ENCODE measurements around the gene ARHGEF40.

GRCh38 chr14:21133901-21134300 lies 63.8 kb downstream of the ARHGEF40 start:
- TF ChIP-seq CTCF (IDR thresholded peaks at IDR 0.05) (no peak), POLR2A (IDR thresholded peaks at IDR 0.05) (no peak)
